Posterior cingulate gyrus (tissue), 11 donors: ENCODE measurements around the gene MGST3.
"Not testable (repeated sequence)": the region's sequence is repeated elsewhere in the genome, so short reads cannot be mapped to it uniquely, and the experiment has no call there.

Source experiments
- DNase-seq, 10 donors: peaks; one replicate each; pipeline versions ENCODE4 v3.0.0 to v3.0.0-alpha.2; 2020 to 2021; ENCODE audit warnings: mixed read lengths in 3 of 10
- intact Hi-C: fragments of 100-400 bp; cut with DNase I; formaldehyde crosslinking; loops from one replicate; pipeline ENCODE4 v1.15.1; 2023

The MGST3 gene

DNA sequence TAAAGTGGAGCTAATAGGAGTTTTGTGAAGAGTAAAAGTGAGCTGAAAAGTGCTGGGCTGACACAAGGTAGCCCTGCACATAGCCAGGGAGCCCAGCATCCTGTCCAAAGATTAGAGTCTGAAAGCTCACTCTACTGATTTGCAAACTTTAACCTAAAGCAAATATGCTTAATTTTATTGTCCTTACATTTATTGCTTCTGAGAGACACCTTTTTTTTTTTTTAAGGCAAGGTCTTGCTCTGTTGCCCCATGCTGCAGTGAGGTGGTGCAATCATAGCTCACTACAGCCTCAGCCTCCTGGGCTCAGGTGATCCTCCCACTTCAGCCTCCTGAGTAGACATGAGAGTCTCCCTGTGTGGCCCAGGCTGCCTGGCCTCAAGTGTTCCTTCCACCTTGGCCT, 16.5 kb downstream of the MGST3 start:
- intact Hi-C loops, result no loop called here
- no peak for DNase-seq

DNA sequence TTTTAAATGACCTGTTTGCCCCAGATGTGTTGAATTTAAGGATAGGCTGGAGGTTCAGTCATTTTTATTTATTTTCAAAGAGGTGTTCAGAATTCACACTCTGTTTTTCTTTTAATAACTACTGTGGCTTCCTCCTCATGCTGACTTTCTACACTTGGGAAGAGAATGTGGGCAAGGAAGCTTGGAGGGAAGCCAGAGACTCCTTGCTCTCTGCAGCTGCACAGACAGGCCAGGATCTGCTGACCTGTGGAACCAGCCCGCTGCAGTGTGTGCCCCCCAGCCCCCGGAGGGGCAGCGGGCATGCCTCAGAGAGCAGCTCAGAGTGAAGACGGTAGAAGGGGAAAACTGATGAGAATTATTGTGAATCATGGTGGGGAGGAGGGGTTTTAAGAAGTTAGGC, 16.9 kb downstream of the MGST3 start:
- no peak for DNase-seq
- intact Hi-C loops, result no loop called here

DNA sequence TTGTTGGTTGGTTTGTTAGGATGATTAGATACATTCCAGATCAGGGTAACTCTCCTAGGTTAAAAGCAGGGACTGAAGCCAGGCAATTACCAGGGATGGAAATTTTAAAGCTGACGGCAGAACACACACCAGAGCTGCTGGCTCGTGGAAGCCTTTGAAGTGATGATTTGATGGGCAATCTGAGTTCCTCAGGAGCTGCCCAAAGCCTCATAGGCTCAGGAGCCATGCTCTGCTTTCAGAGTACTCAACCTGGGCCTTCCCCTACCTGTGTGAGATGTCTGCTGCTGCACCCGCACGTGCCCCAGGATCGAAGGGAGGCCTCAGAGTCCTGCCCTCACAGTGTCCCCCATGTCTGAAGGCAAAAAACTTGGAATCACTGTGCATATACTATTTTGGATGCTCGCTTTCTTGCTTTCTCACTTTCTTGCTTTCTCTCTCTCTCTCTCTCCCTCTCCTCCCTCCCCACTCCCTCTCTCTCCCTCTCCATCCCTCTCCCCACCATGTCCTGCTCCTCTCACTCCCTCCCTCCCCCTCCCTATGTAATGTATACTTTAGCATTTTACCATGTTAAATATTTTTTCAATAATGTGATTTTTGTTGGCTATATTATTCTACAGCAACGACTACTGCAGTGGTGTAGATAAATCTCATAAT, 18.0 kb downstream of the MGST3 start:
- intact Hi-C loops, result no loop called here
- no peak for DNase-seq

DNA sequence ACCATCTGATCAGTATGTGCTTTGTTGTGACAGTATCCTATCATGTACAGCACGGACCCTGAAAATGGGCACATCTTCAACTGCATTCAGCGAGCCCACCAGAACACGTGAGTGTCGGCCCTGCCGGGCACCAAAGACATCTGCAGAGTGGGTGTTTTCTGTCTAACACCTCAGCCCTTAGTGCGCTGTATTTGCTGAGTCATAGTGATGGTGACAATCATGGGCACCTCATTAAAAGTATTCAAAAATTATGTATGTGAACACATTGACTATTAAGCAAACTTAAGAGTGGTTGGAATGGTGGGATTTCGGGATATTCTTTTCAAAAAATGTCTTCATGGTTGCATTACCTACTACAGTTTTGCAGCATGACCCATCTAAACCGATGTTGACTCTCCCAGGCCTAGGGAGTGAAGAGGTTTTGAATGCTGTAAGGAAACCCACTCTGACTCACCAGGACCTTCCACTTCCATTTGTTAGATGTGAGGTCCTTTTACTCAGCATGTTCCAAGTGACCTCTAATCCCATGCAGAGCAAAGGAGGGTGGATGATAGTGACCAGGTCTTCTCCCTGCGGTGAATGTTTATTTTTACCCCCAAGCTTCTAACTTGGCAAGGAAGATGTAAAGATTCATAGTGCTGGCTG, 20.1 kb downstream of the MGST3 start:
- intact Hi-C loops, result no loop called here
- DNase-seq, result no peak

DNA sequence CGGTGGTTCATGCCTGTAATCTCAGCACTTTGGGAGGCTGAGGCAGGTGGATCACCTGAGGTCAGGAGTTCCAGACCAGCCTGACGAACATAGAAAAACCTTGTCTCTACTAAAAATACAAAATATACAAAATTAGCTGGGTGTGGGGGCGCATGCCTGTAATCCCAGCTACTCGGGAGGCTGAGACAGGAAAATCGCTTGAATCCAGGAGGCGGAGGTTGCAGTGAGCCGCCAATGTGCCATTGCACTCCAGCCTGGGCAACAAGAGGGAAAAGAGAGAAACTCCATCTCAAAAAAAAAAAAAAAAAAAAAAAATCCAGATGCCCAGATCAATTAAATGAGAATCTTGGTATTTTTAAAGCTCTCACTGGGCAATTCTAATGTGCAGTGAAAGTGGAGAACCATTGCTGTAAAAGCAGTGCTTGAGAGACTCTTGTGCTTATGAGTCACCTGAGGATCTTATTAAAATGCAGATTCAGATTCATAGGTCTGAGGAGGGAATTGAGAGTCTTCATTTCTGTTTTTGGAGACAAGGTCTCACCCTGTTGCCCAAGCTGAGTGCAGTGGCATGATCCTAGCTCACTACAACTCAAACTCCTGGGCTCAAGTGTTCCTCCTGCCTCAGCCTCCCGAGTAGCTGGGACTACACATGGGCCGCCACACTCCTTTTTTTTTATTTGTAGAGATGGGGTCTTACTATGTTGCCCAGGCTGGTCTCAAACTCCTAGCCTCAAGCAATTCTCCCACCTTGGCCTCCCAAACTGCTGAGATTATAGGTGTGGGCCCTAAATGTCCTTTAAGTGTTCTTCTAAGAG, 27.9 kb downstream of the MGST3 start:
- intact Hi-C loops, result not testable (repeated sequence)

DNA sequence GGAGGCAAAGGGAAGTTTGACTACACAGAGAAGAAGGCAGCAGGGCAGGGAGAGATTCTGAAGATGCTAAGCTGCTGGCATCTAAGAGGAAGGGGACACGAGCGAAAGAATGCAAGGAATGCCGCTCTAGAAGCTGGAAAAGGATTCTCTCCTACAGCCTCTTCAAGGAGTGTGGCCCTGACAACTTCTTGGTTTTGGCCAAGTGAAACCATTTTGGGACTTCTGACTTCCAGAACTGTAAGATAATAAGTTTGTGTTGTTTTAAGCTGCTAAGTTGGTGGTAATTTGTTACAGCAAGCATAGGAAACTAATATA, 28.5 kb downstream of the MGST3 start:
- no peak for DNase-seq
- intact Hi-C loops, result no loop called here

More for the DNA sequence above, 27.9 kb downstream of the MGST3 start:
- not testable (repeated sequence) for DNase-seq

DNA sequence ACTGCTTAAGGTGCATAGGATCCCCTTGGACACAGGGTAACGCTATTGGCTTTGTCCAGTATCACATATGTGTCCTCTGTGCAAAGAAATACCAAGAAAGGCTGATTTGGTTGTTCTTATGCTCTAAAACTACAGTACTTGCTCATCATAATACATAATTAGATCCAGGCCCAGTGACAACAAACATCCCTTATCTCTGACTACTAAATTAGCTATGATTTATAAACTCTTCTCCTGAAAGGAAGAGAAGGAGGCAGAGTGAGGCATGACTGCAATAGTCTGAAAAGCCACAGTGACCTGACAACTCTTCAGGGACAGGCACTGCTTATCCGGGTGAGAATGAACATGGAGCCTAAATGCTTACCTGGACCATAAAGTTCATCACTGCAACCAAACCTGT, 30.7 kb downstream of the MGST3 start:
- intact Hi-C loops, result no loop called here
- no peak for DNase-seq

DNA sequence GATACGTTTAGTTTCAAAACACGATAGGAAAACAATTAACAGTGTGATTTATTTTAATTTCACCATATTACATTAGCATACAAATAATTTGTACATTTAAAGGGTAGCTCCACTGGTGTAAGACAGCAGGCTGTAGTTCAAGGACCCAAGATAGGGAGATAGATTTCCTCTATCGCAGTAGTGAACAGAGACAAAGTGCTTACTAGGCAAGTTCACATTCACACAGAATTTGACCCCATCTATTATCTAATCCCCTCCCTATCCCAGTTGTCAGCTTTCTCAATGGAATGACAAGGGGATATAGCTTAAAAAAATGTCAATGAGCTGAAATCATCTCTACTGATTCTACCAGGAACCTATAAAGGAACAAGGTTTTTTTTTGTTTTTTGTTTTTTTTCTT, 31.2 kb downstream of the MGST3 start:
- intact Hi-C loops, result no loop called here
- no peak for DNase-seq

DNA sequence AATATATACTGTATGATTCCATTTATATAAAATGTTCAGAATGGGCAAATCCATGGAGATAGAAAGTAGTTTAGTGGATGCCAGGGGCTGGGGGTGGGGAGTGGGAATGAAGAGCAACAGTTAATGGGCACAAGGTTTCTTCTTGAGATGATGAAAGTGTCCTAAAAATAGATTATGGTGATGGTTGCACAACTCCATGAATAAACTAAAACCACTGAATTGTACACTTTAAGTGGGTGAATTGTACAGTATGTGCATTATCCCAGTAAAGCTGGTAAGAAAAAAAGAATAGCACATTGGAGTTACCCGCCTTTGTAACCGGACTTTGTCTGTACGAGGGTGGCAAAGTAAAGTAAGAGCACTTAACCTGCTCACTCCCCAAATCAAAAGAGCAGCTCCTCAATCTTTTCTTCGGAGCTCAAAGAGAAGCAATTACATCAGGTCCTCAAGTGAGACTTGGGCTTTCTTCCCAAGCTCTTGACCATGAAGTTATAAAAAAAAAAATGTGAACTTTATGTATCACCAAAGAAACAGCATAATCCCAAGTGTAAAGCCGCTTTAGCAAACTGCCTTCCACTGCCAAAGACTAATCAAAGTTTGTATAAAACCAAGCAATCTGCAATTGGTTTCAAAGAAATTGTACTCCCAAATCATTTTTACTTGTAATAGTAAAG, 35.3 kb downstream of the MGST3 start:
- intact Hi-C loops, result no loop called here
- DNase-seq, result no peak

DNA sequence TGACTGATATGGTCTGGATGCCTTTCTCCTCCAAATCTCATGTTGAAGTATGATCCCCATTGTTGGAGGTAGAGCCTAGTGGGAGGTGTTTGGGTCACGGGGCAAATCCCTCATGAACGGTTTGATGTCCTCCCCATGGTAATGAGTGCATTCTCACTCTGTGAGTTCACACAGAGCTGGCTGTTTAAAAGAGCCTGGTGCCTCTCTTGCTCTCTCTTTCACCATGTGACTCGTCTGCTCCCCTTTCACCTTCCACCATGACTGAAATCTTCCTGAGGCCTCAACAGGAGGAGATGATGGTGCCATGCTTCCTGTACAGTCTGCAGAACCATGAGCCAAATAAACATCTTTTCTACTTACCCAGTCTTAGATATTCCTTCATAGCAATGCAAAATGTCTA, 37.1 kb downstream of the MGST3 start:
- intact Hi-C loops, result no loop called here
- no peak for DNase-seq

DNA sequence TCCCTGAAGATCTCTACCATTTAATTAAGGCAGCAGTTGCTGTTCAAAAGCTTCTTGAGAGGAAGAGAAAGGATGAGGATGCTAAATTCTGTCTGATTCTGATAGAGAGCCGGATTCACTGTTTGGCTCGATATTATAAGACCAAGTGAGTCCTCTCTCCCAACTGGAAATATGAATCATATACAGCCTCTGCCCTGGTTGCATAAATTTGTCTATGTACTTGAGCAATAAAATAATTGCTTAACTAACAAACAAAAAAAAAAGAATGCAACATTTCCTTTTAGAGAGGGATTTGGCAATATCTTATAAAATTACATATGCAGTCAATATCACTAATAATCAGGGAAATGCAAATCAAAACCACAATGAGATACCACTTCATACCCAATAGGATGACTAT, 40.5 kb downstream of the MGST3 start:
- intact Hi-C loops, result no loop called here
- no peak for DNase-seq

DNA sequence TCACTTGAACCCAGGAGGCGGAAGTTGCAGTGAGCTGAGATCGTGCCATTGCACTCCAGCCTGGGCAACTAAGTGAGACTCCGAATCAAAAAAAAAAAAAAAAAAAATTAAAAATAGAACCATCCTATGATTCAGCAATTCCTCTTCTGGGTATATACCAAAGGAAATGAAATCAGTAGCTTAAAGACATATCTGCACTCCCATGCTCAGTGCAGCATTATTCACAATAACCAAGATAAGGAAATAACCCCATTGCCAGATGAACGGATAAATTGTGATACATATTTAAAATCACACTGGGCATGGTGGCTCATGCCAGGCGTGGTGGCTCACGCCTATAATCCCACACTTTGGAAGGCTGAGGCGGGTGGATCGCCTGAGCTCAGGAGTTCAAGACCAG, 43.6 kb downstream of the MGST3 start:
- intact Hi-C loops, result no loop called here

DNA sequence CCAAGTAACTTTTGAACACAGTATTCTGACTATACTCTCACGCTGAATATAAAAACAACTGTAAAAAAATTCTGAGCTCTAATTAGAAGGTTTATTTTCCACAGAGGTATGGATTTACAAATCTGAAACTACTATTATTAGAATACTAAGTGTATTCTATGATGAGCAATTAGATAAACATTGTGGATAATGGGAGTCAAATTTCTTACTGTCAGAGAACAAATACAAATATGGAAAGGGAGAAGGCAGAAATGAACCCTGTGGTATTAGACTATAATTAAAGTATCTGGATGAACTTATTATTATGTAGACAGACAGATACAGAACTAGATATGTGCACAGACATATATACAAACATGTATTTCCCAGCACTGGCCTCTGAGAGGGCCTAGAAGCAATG, 44.8 kb downstream of the MGST3 start:
- intact Hi-C loops, result no loop called here
- DNase-seq, result no peak

More for the DNA sequence above, 43.6 kb downstream of the MGST3 start:
- no peak for DNase-seq

DNA sequence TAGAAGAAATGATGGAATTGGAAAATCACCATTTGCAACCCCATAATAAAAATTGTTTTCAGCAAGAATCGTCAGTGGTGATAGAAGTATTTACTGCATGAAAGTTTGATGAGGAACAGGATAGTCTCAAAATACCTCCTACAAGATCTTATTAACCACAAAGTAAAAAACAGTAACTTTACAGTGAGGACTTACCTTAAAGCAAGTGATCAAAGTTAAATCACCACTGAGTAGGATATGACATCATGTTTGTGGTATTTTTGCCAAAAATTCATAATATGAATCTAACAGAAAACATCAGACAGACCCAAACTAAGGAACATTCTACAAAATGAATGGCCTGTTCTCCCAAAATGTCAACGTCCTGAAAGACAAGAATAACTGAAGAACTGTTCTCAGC, 47.5 kb downstream of the MGST3 start:
- intact Hi-C loops, result no loop called here
- no peak for DNase-seq

DNA sequence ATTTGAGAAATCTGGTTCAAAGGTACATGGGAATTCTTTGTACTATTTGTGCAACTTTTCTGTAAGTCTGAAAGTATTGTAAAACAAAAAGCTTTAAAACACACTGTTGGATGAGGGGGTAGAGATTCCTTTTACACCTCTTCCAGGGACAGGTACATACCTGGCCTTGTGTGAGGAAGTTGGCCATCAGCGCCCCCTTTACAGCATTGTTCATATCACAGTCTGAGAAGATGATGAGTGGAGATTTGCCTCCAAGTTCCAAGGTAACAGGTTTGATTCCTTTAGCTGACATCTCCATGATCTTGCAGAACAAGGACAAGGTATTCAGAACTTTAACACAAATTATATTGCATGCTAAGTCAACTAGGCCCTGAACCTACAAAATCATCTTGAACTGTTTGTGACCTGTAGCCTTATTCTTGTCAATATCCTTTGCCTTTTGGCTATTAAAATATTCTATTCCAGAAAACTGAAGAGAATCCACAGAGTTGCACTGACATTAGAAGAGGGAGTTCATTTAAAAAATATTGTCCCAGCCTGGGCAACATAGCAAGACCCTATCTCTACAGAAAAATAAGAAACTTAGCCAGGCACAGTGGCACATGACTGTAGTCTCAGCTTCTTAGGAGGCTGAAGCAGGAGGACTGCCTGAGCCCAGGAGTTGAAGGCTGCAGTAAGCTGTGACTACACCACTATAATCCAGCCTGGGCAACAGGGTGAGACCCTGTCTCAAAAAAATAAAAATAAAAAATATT, 48.4 kb downstream of the MGST3 start:
- intact Hi-C loops, result no loop called here
- DNase-seq, result no peak

DNA sequence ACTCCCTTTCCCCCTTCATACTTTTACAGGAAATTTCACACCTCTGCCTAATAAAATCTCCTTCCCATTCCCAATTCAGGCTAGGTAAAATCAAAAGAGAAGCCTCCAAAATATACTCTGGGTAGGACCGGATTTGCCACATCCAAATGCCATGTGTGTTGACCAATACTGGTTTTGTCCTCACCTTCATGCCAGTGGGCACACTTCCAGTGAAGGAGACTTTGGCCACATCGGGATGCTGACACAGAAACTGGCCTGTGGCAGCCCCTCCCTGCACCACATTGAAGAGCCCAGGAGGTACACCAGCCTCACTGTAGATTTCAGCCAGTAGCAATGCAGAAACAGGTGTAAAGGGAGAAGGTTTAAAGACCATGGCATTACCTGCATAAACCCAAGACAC, 49.3 kb downstream of the MGST3 start:
- no peak for DNase-seq
- intact Hi-C loops, result no loop called here

DNA sequence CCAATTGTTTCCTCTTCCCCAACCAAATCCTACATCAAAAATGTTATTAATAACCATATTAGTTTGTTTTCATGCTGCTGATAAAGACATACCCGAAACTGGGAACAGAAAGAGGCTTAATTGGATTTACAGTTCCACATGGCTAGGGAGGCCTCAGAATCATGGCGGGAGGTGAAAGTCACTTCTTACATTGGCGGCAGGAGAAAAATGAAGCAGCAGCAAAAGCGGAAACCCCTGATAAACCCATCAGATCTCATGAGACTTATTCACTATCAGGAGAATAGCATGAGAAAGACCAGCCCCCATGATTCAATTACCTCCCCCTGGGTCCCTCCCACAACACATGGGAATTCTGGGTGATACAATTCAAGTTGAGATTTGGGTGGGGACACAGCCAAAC, 49.7 kb downstream of the MGST3 start:
- DNase-seq, intact Hi-C loops: not testable (repeated sequence)

DNA sequence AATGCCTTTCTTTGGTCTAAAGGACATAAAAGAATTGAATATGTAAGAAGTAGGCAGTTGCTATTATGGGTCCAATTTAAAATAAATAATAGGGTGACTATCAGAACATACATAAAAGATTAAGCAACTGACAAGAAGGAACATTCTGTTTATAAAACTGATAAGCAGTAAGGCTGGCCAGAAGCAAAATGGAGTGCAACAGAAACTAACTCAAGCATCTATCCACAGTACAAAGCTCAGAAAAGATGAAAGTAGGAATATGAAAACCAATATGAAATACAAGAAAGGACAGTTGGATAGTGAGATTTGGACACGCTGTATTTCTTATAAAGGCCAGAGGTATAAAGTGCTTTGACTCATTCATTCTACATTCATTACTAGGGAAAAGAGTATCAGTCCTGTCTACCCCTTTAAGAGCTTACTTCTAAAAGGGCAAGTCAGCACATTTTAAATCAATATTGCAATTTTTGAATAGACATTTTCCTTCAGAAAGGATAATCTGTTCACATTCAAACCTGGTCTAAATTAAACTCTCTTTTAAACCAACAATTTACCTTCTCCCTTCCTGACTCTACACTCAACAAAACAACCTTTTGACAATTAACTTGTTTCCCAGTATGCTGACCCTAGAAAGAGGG, 52.9 kb downstream of the MGST3 start:
- no peak for DNase-seq
- intact Hi-C loops, result no loop called here

DNA sequence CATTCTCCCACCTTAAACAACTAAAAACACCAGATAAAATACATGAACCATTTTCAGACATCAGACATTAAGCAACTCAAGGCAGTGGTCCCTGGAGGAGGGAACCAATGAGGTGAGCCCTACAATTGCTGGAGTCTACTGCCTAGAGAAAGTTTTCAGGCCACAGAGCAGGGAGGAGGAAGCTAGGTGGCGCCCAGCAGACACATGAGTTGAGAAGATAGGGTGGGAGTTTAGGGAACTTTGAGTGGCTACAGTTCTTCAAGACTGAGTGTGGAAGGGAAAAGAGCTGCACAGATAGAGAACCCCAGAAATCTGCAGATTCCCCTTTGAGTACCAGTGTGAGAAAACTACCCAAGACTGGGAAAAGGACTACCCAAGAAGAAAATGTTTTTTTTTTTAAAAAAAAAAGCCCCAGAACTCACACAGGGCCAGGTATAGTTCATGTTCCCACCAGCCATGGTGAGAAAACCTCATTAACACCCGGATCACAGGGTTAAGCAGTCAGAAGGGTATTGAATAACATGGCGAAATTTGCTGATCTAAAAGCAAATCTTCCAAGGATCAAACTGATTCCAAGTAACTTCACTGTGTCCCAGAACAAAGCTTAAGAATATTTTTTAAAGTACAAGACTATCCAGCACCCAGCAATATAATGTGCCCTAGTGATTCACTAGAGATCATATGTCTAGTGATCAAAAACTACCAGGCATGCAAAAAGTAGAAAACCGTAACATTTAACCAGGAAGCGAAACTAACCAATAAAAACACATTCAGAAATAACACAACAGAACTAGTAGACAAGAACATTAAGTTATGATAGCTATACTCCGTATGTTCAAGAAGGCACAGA, 55.3 kb downstream of the MGST3 start:
- intact Hi-C loops, result no loop called here
- no peak for DNase-seq
